Neural crest cell (in vitro differentiated cells): ENCODE measurements around the gene SLC1A3. TPM values are rescaled to one million over a fixed set of nuclear protein-coding genes. Genes with fewer than 3 reads are reported as not detected.

Experiments used
- DNase-seq: peaks from one replicate; pipeline ENCODE4 v3.0.0; 2021; ENCODE audit warnings: low read depth, mixed read lengths, low spot score
- H3K27ac Mint-ChIP-seq: one replicate; pipeline ENCODE4 v1.8.0; 2021; ENCODE audit warnings: mild to moderate bottlenecking, mixed read lengths; ENCODE audit not compliant: unreplicated experiment
- H3K27me3 Mint-ChIP-seq: 2 replicates; pipeline ENCODE4 v1.8.0; 2021; ENCODE audit warnings: low read depth, mild to moderate bottlenecking, mixed read lengths
- H3K36me3 Mint-ChIP-seq: 2 replicates; pipeline ENCODE4 v1.8.0; 2021; ENCODE audit warnings: low read depth, mild to moderate bottlenecking, mixed read lengths
- H3K4me1 Mint-ChIP-seq: 2 replicates; pipeline ENCODE4 v1.8.0; 2021; ENCODE audit warnings: mixed read lengths
- H3K4me3 Mint-ChIP-seq: one replicate; pipeline ENCODE4 v1.8.0; 2021; ENCODE audit warnings: mild to moderate bottlenecking, mixed read lengths
- H3K9me3 Mint-ChIP-seq: 2 replicates; pipeline ENCODE4 v1.8.0; 2021; ENCODE audit warnings: mixed read lengths
- total RNA-seq: library from RNA; stranded (reverse); gene quantifications from 2 replicates; pipeline ENCODE4 v1.2.1, GENCODE V29; 2021
- TF ChIP-seq, protein P1 (sequence below): fragments of 200-600 bp; sonication (generic); conservative IDR thresholded peaks from 2 replicates; pipeline ENCODE4 v1.5.0; 2021; ENCODE audit warnings: antibody characterized with exemption, mild to moderate bottlenecking

The SLC1A3 gene
- total RNA-seq, 1 donor from 2014 or later: 26.5 TPM

DNA sequence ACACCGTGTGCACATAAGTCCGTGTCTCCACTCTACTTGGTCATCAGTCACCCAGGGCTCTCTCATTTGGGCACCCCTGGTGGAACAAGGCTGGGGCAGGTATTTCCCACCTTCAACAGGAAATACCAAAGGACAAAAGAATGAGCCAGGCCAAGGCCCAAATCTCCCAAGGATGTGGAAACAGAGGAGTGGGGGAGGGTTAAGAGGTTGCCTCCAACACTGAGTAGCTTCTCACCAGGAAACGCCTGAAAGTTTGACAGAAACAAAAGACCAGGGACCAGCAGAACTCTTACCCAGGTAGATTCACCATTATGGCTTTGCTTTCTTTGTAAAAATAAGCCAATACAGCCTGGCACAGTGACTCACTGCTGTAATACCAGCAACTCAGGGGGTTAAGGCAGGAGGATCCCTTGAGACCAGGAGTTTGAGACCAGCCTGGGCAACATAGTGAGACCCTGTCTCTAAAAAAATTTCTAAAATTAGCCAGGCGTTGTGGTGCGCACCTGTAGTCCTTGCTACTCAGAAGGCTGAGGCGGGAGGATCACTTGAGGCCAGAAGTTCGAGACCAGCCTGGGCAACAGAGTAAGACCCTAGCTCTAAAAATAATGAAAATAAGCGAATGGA is 12.7 kb downstream of the SLC1A3 start:
- Mint-ChIP-seq H3K9me3 (no peaks in the 10 kb centered on the region), H3K36me3 (no peaks in the 10 kb centered on the region), H3K4me3 (no peak overlapping the region), H3K27me3 (no peaks in the 10 kb centered on the region), H3K4me1 (peaks cover 11% of the 10 kb centered on the region), H3K27ac (no peak overlapping the region)
- no peak for DNase-seq
- TF ChIP-seq, protein P1, sequence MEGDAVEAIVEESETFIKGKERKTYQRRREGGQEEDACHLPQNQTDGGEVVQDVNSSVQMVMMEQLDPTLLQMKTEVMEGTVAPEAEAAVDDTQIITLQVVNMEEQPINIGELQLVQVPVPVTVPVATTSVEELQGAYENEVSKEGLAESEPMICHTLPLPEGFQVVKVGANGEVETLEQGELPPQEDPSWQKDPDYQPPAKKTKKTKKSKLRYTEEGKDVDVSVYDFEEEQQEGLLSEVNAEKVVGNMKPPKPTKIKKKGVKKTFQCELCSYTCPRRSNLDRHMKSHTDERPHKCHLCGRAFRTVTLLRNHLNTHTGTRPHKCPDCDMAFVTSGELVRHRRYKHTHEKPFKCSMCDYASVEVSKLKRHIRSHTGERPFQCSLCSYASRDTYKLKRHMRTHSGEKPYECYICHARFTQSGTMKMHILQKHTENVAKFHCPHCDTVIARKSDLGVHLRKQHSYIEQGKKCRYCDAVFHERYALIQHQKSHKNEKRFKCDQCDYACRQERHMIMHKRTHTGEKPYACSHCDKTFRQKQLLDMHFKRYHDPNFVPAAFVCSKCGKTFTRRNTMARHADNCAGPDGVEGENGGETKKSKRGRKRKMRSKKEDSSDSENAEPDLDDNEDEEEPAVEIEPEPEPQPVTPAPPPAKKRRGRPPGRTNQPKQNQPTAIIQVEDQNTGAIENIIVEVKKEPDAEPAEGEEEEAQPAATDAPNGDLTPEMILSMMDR: no peak

DNA sequence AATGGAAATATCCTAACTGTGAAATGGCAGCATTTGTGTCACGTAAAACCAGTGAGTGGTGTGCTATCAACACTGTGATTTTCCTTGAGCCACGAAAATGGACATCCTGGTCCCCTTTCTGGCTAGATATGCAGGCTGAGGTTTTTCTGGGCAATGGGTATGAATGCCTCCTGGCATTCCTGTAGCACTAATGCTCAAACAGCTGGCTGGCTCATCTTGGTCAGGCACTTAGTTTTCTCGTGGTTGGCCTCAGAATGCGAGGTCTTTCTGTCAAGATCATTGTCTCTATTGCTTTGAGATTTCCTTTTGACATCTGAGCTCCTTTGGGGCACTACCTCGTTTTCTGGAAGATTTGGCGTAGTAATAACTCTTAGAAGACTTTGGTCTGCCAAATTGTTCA is 15.6 kb downstream of the SLC1A3 start:
- H3K36me3 Mint-ChIP-seq: no peaks in the 10 kb centered on the region
- no peak overlapping the region for H3K27ac Mint-ChIP-seq

DNA sequence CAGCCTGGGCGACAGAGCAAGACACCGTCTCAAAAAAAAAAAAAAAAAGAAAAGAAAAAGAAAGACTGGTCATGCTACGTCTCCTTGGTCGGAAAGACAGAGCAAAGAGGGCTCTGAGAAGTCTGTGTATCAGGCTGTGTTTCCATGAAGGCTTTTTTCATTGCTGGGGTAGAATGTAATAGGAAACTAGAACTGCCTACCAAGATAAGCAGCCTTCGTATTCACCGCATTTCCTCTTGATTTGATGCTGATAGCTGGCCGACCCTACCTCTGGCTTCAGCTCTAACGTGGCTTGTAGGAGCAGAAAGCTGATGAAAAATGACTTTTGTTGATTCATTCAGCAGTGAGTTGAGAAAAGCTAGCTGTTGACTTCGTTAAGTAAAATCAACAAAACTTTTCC is 17.4 kb downstream of the SLC1A3 start:
- no peaks in the 10 kb centered on the region for H3K36me3 Mint-ChIP-seq
- no peaks in the 10 kb centered on the region for H3K27me3 Mint-ChIP-seq
- no peaks in the 10 kb centered on the region for H3K9me3 Mint-ChIP-seq
- H3K4me1 Mint-ChIP-seq: peaks cover 9% of the 10 kb centered on the region
- no peak for DNase-seq
- H3K4me3 Mint-ChIP-seq: no peak overlapping the region
- TF ChIP-seq, protein P1: no peak
- H3K27ac Mint-ChIP-seq: peak overlapping the region; percentile 71

More for the DNA sequence above, 15.6 kb downstream of the SLC1A3 start:
- Mint-ChIP-seq H3K27me3 (no peaks in the 10 kb centered on the region), H3K4me3 (no peak overlapping the region), H3K4me1 (no peaks in the 10 kb centered on the region), H3K9me3 (no peaks in the 10 kb centered on the region)
- no peak for DNase-seq
- TF ChIP-seq, protein P1: no peak

DNA sequence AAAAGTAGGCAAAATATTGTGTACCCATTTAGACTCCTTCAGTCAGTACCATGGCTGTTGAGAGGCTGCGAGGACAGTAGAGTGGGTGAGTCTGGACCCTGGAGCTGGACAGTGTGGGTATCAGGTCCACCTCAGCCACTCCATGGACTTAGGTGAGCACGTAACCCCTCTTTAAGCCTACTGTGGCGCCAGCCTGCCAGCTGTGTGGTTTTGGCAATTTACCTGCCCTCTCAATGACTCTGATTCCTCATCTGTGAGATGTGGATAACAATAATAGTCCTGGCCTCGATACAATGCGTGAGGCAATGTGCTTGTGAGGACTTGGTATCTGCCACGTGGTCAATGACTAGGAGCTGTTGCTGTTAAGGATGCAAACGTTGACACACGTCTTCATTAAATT is 17.9 kb downstream of the SLC1A3 start:
- Mint-ChIP-seq H3K4me3 (no peak overlapping the region), H3K27ac (no peak overlapping the region), H3K4me1 (peaks cover 14% of the 10 kb centered on the region), H3K36me3 (no peaks in the 10 kb centered on the region), H3K27me3 (no peaks in the 10 kb centered on the region), H3K9me3 (no peaks in the 10 kb centered on the region)
- TF ChIP-seq, protein P1: no peak
- DNase-seq: no peak

DNA sequence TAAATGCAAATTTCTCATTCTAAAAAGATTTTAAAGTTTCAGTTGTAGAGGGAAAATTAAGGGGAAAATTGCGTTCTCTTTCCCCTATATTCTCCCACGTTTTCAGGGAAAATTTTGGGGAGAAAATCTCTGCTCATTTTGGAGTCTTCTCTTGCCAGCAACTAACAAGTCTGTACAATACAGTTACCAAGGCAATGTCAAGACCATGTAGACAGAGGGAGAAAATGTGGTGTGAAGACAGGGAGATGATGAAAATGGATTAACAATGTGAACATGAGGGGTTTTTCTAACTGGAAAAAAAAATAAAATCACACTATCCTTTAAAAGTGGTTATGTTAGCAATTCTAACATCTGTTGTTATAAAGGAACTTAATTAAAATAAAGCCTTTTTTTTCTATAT is 22.3 kb downstream of the SLC1A3 start:
- peaks cover 20% of the 10 kb centered on the region for H3K4me1 Mint-ChIP-seq

More for the DNA sequence above, 22.3 kb downstream of the SLC1A3 start:
- Mint-ChIP-seq H3K27me3 (no peaks in the 10 kb centered on the region), H3K27ac (no peak overlapping the region), H3K9me3 (no peaks in the 10 kb centered on the region), H3K4me3 (no peak overlapping the region), H3K36me3 (peaks cover 7% of the 10 kb centered on the region)
- no peak for DNase-seq
- TF ChIP-seq, protein P1: no peak
